ENCODE measurements around the gene C1orf35. TPM values are rescaled to one million over a fixed set of nuclear protein-coding genes. Genes with fewer than 3 reads are reported as not detected.

Gene C1orf35
- total RNA-seq, 1 experiment from 2014 or later = 24.9 TPM

- ChIA-PET CTCF (no interaction called here), POLR2A (no interaction called here)
- no TSS peak for BruUV-seq (replicated peaks)
- in situ Hi-C loops (cut with HindIII; ENCODE audit: low pct_unique_long_range_greater_than_20kb, low sequenced_read_pairs) (no loop called here), intact Hi-C loops (cut with micrococcal nuclease; ENCODE audit: unreplicated experiment) (no loop called here)
- Histone ChIP-seq H3K27ac (ENCODE audit: low read length) (no peak overlapping the region), H3K4me3 (ENCODE audit: low read depth in 2 of 2, low read length in 2 of 2) (no peak overlapping the region), H3K9me3 (ENCODE audit: control insufficient read depth, insufficient read depth, low read depth, low read length) (peaks cover 3% of the 10 kb centered on the region; the same call in 1 of the 2 replicates), H3K4me1 (ENCODE audit: control insufficient read depth, insufficient read depth, low read length) (peaks cover 14% of the 10 kb centered on the region), H3K36me3 (ENCODE audit: control insufficient read depth, insufficient read depth, low read length) (peaks cover 6% of the 10 kb centered on the region), H3K27me3 (ENCODE audit: control insufficient read depth, insufficient read depth, low read length) (no peaks in the 10 kb centered on the region)
- DNase-seq (ENCODE audit: low read depth, low spot score) (no peak), ATAC-seq (no peak)
- TF ChIP-seq TCF7L2 (IDR thresholded peaks at IDR 0.05; ENCODE audit: low read depth, low read length) = no peak
- TF ChIP-seq, protein P1, sequence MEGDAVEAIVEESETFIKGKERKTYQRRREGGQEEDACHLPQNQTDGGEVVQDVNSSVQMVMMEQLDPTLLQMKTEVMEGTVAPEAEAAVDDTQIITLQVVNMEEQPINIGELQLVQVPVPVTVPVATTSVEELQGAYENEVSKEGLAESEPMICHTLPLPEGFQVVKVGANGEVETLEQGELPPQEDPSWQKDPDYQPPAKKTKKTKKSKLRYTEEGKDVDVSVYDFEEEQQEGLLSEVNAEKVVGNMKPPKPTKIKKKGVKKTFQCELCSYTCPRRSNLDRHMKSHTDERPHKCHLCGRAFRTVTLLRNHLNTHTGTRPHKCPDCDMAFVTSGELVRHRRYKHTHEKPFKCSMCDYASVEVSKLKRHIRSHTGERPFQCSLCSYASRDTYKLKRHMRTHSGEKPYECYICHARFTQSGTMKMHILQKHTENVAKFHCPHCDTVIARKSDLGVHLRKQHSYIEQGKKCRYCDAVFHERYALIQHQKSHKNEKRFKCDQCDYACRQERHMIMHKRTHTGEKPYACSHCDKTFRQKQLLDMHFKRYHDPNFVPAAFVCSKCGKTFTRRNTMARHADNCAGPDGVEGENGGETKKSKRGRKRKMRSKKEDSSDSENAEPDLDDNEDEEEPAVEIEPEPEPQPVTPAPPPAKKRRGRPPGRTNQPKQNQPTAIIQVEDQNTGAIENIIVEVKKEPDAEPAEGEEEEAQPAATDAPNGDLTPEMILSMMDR (IDR thresholded peaks at IDR 0.05) = no peak
- no peak for TF ChIP-seq POLR2AphosphoS5 (IDR thresholded peaks at IDR 0.05; ENCODE audit: low read depth, low read length)
- TF ChIP-seq SIN3A (IDR thresholded peaks at IDR 0.05; ENCODE audit: borderline replicate concordance, insufficient read depth, low read depth, low read length) = no peak
- no peak for TF ChIP-seq REST (IDR thresholded peaks at IDR 0.05; ENCODE audit: insufficient read depth in 1 of 2, low read depth in 2 of 2, low read length in 1 of 2)
Measured at GRCh38 chr1:228094432-228095016, 8.6 kb downstream of the C1orf35 start.

DNA sequence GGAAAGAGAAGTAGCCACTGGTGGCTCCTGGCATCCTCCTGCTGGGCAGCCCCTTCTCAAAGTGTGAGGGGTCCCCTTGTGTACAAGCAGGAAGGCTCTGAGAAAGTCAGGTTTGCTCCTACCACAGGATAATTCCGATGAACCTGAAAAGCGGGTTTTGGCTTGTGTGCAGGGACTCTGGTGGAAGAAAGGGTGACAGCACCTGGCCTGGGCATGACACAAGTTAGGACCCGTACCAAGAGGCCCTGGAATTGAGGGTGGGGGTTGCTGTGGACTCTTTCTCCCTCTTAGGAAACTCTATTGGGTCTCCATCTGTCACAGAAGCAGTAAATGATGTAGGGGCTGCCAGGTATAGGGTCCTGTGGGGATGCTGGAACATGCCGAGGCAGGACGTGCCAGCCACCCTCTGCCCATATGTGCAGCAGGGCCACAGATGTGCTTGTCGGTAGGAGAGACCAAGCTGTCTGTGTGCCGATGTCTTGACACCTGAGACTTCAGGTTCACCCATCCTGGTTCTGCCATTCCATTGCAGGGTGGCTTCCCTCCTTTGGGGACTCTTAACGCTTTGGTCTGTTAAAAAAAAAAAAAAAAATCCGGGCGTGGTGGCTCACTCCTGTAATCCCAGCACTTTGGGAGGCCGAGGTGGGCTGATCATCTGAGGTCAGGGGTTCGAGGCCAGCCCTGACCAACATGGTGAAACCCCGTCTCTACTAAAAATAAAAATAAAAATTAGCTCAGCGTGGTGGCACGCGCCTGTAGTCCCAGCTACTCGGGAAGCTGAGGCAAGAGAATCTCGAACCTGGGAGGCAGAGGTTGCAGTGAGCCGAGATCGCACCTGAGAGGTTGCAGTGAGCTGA lies 9.8 kb downstream of the C1orf35 start:
- no peak overlapping the region for H3K27ac ChIP-seq (ENCODE audit: low read length)
- H3K4me3 ChIP-seq (ENCODE audit: low read depth in 2 of 2, low read length in 2 of 2) = no peak overlapping the region
- no peak for ATAC-seq
- ChIA-PET CTCF (no interaction called here), POLR2A (no interaction called here)
- H3K4me1 ChIP-seq (ENCODE audit: control insufficient read depth, insufficient read depth, low read length) = peaks cover 25% of the 10 kb centered on the region
- no peaks in the 10 kb centered on the region for H3K27me3 ChIP-seq (ENCODE audit: control insufficient read depth, insufficient read depth, low read length)
- BruUV-seq (replicated peaks) = no TSS peak
- no peak for DNase-seq (ENCODE audit: low read depth, low spot score)
- in situ Hi-C loops (cut with HindIII; ENCODE audit: low pct_unique_long_range_greater_than_20kb, low sequenced_read_pairs) = no loop called here
- intact Hi-C loops (cut with micrococcal nuclease; ENCODE audit: unreplicated experiment) = no loop called here
- TF ChIP-seq, protein P1 (IDR thresholded peaks at IDR 0.05) = no peak
- TF ChIP-seq REST (IDR thresholded peaks at IDR 0.05; ENCODE audit: insufficient read depth in 1 of 2, low read depth in 2 of 2, low read length in 1 of 2) = no peak
- TF ChIP-seq POLR2AphosphoS5 (IDR thresholded peaks at IDR 0.05; ENCODE audit: low read depth, low read length) = no peak
- no peak for TF ChIP-seq TCF7L2 (IDR thresholded peaks at IDR 0.05; ENCODE audit: low read depth, low read length)
- TF ChIP-seq SIN3A (IDR thresholded peaks at IDR 0.05; ENCODE audit: borderline replicate concordance, insufficient read depth, low read depth, low read length) = no peak
- H3K36me3 ChIP-seq (ENCODE audit: control insufficient read depth, insufficient read depth, low read length) = no peaks in the 10 kb centered on the region; the same call in none of the 2 replicates
- peaks cover 3% of the 10 kb centered on the region; the same call in 1 of the 2 replicates for H3K9me3 ChIP-seq (ENCODE audit: control insufficient read depth, insufficient read depth, low read depth, low read length)
